K562 (cell line): ENCODE data around the gene SYT1.

Experiments
- NR4A1 ChIP-seq, 2 experiments: fragments of 250-450 bp in 1 of 2; fragments of 450-650 bp in 1 of 2; sonication (Bioruptor Pico) in 1 of 2; IDR thresholded peaks; 2 replicates each; pipeline versions ENCODE4 v1.4.0 to v1.6.1; 2016 to 2020; ENCODE audit warnings: mild to moderate bottlenecking in 2 of 2, missing compliant biosample characterization in 1 of 2, missing genetic modification characterization in 1 of 2, moderate library complexity in 1 of 2
- ZNF23 ChIP-seq: fragments of 250-450 bp; sonication (Bioruptor Pico); IDR thresholded peaks from 2 replicates; pipeline ENCODE4 v1.4.0; 2020; ENCODE audit warnings: mild to moderate bottlenecking
- TF ChIP-seq, protein P1 (sequence below), 3 experiments: IDR thresholded peaks in 2 of 3; conservative IDR thresholded peaks in 1 of 3; 2 replicates each; pipeline ENCODE4 v1.5.1; 2011 to 2012; ENCODE audit warnings: low read length in 3 of 3, mild to moderate bottlenecking in 3 of 3, control low read depth in 2 of 3, improper control_type of control experiment in 1 of 3, inconsistent platforms in 1 of 3, low read depth in 1 of 3, mixed read lengths in 1 of 3, moderate library complexity in 1 of 3; ENCODE audit not compliant: insufficient read depth in 2 of 3

DNA sequence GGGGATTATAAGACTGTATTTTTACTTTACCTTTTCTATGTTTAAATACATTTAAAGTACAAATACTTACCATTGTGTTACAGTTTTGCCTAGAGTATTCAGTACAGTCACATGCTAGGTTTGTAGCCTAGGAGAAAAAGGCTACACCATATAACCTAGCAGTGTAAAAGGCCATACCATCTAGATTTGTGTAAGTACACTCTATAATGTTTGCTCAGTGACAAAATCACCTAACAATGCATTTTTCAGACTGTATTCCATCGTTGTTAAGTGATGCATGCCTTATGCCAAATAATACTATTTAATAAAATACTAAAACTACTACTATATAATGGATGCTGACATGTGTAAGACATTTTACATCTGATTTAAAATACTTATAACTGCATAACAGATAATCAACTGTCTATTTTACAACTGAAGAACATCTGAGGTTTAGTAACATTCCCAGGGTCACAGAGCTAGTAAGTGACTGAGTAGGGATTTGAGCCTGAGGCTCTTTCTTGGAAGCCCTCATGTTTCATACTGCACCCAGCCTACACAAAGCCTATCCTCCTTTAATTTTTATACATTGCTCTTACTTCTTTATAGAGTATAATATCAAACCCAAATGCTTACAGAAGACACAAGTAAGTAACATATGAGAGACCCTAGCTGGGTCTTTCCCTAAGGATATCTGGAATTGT, 296.8 kb downstream of the SYT1 start:
- TF ChIP-seq, protein P1, sequence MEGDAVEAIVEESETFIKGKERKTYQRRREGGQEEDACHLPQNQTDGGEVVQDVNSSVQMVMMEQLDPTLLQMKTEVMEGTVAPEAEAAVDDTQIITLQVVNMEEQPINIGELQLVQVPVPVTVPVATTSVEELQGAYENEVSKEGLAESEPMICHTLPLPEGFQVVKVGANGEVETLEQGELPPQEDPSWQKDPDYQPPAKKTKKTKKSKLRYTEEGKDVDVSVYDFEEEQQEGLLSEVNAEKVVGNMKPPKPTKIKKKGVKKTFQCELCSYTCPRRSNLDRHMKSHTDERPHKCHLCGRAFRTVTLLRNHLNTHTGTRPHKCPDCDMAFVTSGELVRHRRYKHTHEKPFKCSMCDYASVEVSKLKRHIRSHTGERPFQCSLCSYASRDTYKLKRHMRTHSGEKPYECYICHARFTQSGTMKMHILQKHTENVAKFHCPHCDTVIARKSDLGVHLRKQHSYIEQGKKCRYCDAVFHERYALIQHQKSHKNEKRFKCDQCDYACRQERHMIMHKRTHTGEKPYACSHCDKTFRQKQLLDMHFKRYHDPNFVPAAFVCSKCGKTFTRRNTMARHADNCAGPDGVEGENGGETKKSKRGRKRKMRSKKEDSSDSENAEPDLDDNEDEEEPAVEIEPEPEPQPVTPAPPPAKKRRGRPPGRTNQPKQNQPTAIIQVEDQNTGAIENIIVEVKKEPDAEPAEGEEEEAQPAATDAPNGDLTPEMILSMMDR (IDR thresholded peaks at IDR 0.05 in 2 of 3, conservative IDR thresholded peaks at IDR 0.05 in 1 of 3; ENCODE audit: insufficient read depth in 2 of 3, low read depth in 1 of 3, low read length in 3 of 3): no peak
- no peak for TF ChIP-seq NR4A1 (CRISPR knock-in tag; IDR thresholded peaks at IDR 0.05)
- no peak for TF ChIP-seq NR4A1 (tag; IDR thresholded peaks at IDR 0.05)
- no peak for TF ChIP-seq ZNF23 (CRISPR knock-in tag)
